KMS-11 (cell line): ENCODE data around the gene EXOC4.

Experiments used
- H2AFZ ChIP-seq: fragments of 200-600 bp; sonication (generic); 2 replicates; pipeline ENCODE4 v1.6.1; 2016; ENCODE audit warnings: antibody characterized with exemption, mixed run types, low read depth
- H3K27ac ChIP-seq: fragments of 200-600 bp; sonication (generic); 2 replicates; pipeline ENCODE4 v1.6.1; 2016; ENCODE audit warnings: mild to moderate bottlenecking, mixed run types
- H3K27me3 ChIP-seq: fragments of 200-600 bp; sonication (generic); 2 replicates; pipeline ENCODE4 v1.6.1; 2017; ENCODE audit warnings: mild to moderate bottlenecking, low read depth, mixed run types, moderate library complexity; ENCODE audit not compliant: insufficient read depth
- H3K36me3 ChIP-seq: fragments of 200-600 bp; sonication (generic); 2 replicates; pipeline ENCODE4 v1.6.1; 2017; ENCODE audit warnings: mild to moderate bottlenecking, mixed run types; ENCODE audit not compliant: insufficient read depth
- H3K4me1 ChIP-seq: fragments of 200-600 bp; sonication (generic); 2 replicates; pipeline ENCODE4 v1.6.1; 2016; ENCODE audit warnings: mild to moderate bottlenecking, low read depth, mixed run types; ENCODE audit not compliant: poor library complexity, severe bottlenecking
- H3K4me2 ChIP-seq: fragments of 200-600 bp; sonication (generic); 2 replicates; pipeline ENCODE4 v1.7.0; 2016; ENCODE audit warnings: mild to moderate bottlenecking, mixed run types
- H3K4me3 ChIP-seq: fragments of 200-600 bp; sonication (generic); IDR thresholded peaks from 2 replicates; pipeline ENCODE4 v1.6.1; 2017; ENCODE audit warnings: low read depth, low read length, mixed read lengths; ENCODE audit not compliant: insufficient read depth
- H3K79me2 ChIP-seq: fragments of 200-600 bp; sonication (generic); 2 replicates; pipeline ENCODE4 v1.6.1; 2016; ENCODE audit warnings: low read depth, mixed run types; ENCODE audit not compliant: insufficient read depth
- H3K9ac ChIP-seq: fragments of 200-600 bp; sonication (generic); 2 replicates; pipeline ENCODE4 v1.6.1; 2016; ENCODE audit warnings: mild to moderate bottlenecking, mixed run types
- H4K20me1 ChIP-seq: fragments of 200-600 bp; sonication (generic); 2 replicates; pipeline ENCODE4 v1.6.1; 2016; ENCODE audit warnings: mild to moderate bottlenecking, mixed run types; ENCODE audit not compliant: insufficient read depth
- TF ChIP-seq, protein P1 (sequence below): fragments of 200-600 bp; sonication (generic); conservative IDR thresholded peaks from 2 replicates; pipeline ENCODE4 v1.6.1; 2017; ENCODE audit warnings: low read depth, mild to moderate bottlenecking, antibody characterized with exemption, low read length, moderate library complexity, mixed read lengths

EXOC4 gene

DNA sequence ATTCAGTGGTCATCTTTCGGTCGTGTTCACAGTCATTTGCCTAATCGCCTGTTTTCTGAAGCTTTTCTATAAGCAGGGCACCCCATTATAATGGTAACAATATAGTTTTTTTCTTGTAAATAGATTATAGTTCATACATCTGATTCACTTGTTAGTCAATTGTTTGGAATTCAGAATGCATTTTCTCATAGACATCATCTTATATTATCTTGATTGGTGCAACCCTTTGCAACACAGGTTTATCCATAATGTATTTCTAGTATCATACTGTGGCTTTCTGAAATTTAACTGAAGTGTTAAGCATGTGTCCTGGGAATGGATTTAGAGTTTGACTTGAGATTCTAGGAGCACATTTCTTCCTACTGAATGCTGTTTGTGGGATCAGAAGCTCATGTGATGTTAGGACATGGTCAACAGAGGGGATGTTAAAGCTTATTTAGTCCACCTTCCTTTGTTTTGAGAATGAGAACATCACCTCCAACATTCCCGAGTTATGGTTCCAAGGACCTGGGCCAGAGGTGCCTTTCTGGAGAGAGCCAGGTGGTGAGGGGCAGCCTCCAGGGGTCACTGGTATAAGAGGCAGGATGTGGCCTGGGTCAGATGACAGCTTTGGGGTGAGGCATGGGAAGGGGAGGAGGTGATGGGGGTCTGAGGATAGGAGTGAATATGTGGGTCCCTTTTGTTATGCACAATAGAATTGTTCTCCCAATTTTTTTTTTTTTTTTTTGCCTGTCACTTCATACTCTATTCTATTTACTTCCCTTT lies 415.6 kb downstream of the EXOC4 start:
- H3K27ac ChIP-seq: no peak overlapping the region
- no peaks in the 10 kb centered on the region for H3K36me3 ChIP-seq
- no peak overlapping the region for H2AFZ ChIP-seq
- no peaks in the 10 kb centered on the region for H3K4me1 ChIP-seq
- no peak overlapping the region for H3K9ac ChIP-seq
- no peaks in the 10 kb centered on the region for H4K20me1 ChIP-seq
- H3K27me3 ChIP-seq: no peaks in the 10 kb centered on the region
- H3K4me3 ChIP-seq: no peak overlapping the region
- TF ChIP-seq, protein P1, sequence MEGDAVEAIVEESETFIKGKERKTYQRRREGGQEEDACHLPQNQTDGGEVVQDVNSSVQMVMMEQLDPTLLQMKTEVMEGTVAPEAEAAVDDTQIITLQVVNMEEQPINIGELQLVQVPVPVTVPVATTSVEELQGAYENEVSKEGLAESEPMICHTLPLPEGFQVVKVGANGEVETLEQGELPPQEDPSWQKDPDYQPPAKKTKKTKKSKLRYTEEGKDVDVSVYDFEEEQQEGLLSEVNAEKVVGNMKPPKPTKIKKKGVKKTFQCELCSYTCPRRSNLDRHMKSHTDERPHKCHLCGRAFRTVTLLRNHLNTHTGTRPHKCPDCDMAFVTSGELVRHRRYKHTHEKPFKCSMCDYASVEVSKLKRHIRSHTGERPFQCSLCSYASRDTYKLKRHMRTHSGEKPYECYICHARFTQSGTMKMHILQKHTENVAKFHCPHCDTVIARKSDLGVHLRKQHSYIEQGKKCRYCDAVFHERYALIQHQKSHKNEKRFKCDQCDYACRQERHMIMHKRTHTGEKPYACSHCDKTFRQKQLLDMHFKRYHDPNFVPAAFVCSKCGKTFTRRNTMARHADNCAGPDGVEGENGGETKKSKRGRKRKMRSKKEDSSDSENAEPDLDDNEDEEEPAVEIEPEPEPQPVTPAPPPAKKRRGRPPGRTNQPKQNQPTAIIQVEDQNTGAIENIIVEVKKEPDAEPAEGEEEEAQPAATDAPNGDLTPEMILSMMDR: no peak
- H3K4me2 ChIP-seq: no peak overlapping the region
- no peaks in the 10 kb centered on the region for H3K79me2 ChIP-seq

DNA sequence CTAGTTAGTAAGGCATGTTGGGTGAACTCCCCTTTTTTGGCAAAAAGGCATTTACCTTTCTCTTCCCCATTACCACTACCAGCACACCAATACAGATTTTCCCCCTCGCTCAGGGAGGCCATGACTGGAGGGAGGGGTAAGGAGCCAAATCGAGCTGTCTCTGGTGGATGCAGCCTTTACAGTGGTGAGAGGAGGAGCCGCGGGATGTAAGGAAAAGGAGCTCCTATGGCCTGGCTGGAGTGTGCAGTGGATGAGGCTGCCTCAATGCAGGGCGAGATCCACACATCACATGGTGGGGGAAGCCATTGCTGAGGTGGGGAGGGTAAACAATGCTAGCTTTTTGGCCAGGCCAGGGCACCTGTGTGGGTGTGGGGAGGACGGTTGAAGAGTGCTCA lies 416.2 kb downstream of the EXOC4 start:
- no peak overlapping the region for H2AFZ ChIP-seq
- no peak overlapping the region for H3K4me2 ChIP-seq
- no peaks in the 10 kb centered on the region for H3K79me2 ChIP-seq
- no peaks in the 10 kb centered on the region for H3K27me3 ChIP-seq
- H4K20me1 ChIP-seq: no peaks in the 10 kb centered on the region
- H3K36me3 ChIP-seq: no peaks in the 10 kb centered on the region
- H3K4me3 ChIP-seq: no peak overlapping the region
- no peak overlapping the region for H3K9ac ChIP-seq
- TF ChIP-seq, protein P1: no peak
- no peak overlapping the region for H3K27ac ChIP-seq
- H3K4me1 ChIP-seq: no peaks in the 10 kb centered on the region

DNA sequence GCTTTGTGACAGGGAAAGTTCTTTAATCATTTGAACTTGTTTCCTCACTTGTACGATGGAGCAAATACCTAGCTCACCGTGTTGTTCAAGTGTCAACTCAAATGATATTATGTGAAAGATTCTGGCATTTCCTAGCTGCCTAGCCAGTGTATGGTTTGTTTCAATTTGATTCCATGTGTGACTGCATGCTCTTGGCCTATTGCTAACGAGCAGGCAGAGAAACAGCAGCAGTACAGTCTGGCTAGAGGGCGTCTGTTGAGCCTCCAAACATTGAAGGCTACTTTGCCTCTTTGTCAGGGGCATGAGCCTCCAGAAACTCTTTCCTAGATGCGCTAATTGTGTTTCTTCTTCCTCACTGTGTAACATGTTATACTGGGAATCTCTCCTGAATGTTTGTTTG lies 417.4 kb downstream of the EXOC4 start:
- Histone ChIP-seq H3K4me2 (no peak overlapping the region), H3K4me1 (no peaks in the 10 kb centered on the region), H3K4me3 (no peak overlapping the region), H3K27me3 (no peaks in the 10 kb centered on the region), H3K9ac (no peak overlapping the region), H3K79me2 (no peaks in the 10 kb centered on the region), H4K20me1 (no peaks in the 10 kb centered on the region), H3K36me3 (no peaks in the 10 kb centered on the region), H3K27ac (no peak overlapping the region), H2AFZ (no peak overlapping the region)
- TF ChIP-seq, protein P1: no peak

DNA sequence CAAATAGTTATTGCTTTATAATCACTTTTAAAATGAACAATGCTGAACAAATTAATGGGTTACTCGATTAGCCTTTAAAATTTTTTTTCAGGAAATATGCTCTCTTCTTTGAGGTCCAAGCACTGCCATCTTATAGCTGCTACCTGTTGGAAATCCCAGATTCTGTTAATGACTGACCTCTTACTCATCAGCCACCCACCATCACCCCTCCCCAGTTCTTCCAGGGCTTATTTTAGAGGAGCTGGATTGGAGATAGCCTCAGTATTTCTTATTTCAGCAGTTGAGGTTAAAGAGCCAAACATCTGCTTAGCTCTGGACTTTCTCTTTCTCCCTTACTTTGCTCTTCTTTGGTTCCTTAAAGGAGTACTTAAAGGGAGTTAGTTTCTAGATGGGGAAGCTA lies 420.0 kb downstream of the EXOC4 start:
- Histone ChIP-seq H3K79me2 (no peaks in the 10 kb centered on the region), H4K20me1 (no peaks in the 10 kb centered on the region), H3K36me3 (no peaks in the 10 kb centered on the region), H3K4me2 (no peak overlapping the region), H3K27ac (no peak overlapping the region), H3K9ac (no peak overlapping the region), H3K4me1 (no peaks in the 10 kb centered on the region), H3K27me3 (no peaks in the 10 kb centered on the region), H3K4me3 (no peak overlapping the region), H2AFZ (no peak overlapping the region)
- TF ChIP-seq, protein P1: no peak
